GM12874 (cell line): ENCODE measurements around the gene MAP3K4.

ENCODE experiments used
- CTCF ChIP-seq: IDR thresholded peaks from 2 replicates; pipeline ENCODE4 v1.5.1; 2011; ENCODE audit warnings: low read depth, mild to moderate bottlenecking, control low read depth, low read length, moderate library complexity; ENCODE audit not compliant: insufficient read depth

Gene MAP3K4

GRCh38 chr6:160952633-160953281, 38.8 kb upstream of the MAP3K4 start:
- no peak for TF ChIP-seq CTCF

GRCh38 chr6:160955508-160956295, 35.9 kb upstream of the MAP3K4 start:
- TF ChIP-seq CTCF, result no peak

- TF ChIP-seq CTCF, result no peak
Measured at GRCh38 chr6:160956300-160957035, 35.1 kb upstream of the MAP3K4 start.

GRCh38 chr6:160959726-160960435, 31.7 kb upstream of the MAP3K4 start:
- TF ChIP-seq CTCF, result no peak

GRCh38 chr6:160960839-160961238, 30.7 kb upstream of the MAP3K4 start:
- TF ChIP-seq CTCF, result no peak

- no peak for TF ChIP-seq CTCF
Measured at GRCh38 chr6:160962835-160963623, 28.5 kb upstream of the MAP3K4 start.
